ENCODE measurements around the gene CSF1.

CSF1 gene

GRCh38 chr1:109882288-109883245, 28.1 kb upstream of the CSF1 start:
- no peak for DNase-seq

GRCh38 chr1:109883248-109883955, 27.2 kb upstream of the CSF1 start:
- no peak for DNase-seq

GRCh38 chr1:109884242-109884891, 26.3 kb upstream of the CSF1 start:
- DNase-seq, result no peak

GRCh38 chr1:109885589-109885988, 25.1 kb upstream of the CSF1 start:
- no peak for DNase-seq

GRCh38 chr1:109886827-109887226, 23.8 kb upstream of the CSF1 start:
- no peak for DNase-seq

- DNase-seq, result no peak
These were observed 23.4 kb upstream of the CSF1 start for GRCh38 chr1:109887271-109887670.

- no peak for DNase-seq
These were observed 22.8 kb upstream of the CSF1 start for GRCh38 chr1:109887884-109888283.

GRCh38 chr1:109889094-109889493, 21.6 kb upstream of the CSF1 start:
- no peak for DNase-seq

GRCh38 chr1:109890115-109890953, 20.3 kb upstream of the CSF1 start:
- no peak for DNase-seq

- no peak for DNase-seq
These were observed 18.7 kb upstream of the CSF1 start for GRCh38 chr1:109891930-109892329.

- peak; percentile 39 for DNase-seq
These were observed 17.9 kb upstream of the CSF1 start for GRCh38 chr1:109892561-109893368.

GRCh38 chr1:109893532-109894171, 17.0 kb upstream of the CSF1 start:
- DNase-seq, result no peak

GRCh38 chr1:109894823-109895719, 15.6 kb upstream of the CSF1 start:
- no peak for DNase-seq

GRCh38 chr1:109895720-109896504, 14.7 kb upstream of the CSF1 start:
- peak; percentile 27 for DNase-seq

GRCh38 chr1:109896681-109897080, 14.0 kb upstream of the CSF1 start:
- DNase-seq, result no peak

- DNase-seq, result no peak
These were observed 13.2 kb upstream of the CSF1 start for GRCh38 chr1:109897259-109897955.

- no peak for DNase-seq
These were observed 11.8 kb upstream of the CSF1 start for GRCh38 chr1:109898842-109899241.

GRCh38 chr1:109901141-109901523, 9.5 kb upstream of the CSF1 start:
- DNase-seq, result no peak

Data from fibroblast of skin of right biceps (primary cell).